ENCODE data around the gene CELSR1.

- TF ChIP-seq POLR2A (IDR thresholded peaks at IDR 0.05) (no peak), CTCF (IDR thresholded peaks at IDR 0.05) (no peak)
These were observed 13.1 kb downstream of the CELSR1 start for GRCh38 chr22:46524203-46524740.

All from thyroid gland (tissue), 4 donors.